Measurements from ENCODE around the gene LHX3.

- TF ChIP-seq USF2 (IDR thresholded peaks at IDR 0.05; ENCODE audit: borderline replicate concordance, low read depth, low read length): no peak
- TF ChIP-seq REST (IDR thresholded peaks at IDR 0.05; ENCODE audit: low read depth, low read length): no peak
- no peak for TF ChIP-seq POLR2AphosphoS5 (IDR thresholded peaks at IDR 0.05; ENCODE audit: low read depth, low read length)
Measured at GRCh38 chr9:136190656-136191055, 14.3 kb downstream of the LHX3 start.
